Measurements from ENCODE around the gene TANC1. TPM values are rescaled to one million over a fixed set of nuclear protein-coding genes. Genes with fewer than 3 reads are reported as not detected.

Gene TANC1
- total and polyA plus RNA-seq, 5 donors: 22.8 to 75.8 (median 46.5) TPM

GRCh38 chr2:159044804-159045286 is 76.4 kb downstream of the TANC1 start:
- peaks cover 33% of the 10 kb centered on the region for H3K4me1 ChIP-seq (ENCODE audit: control insufficient read depth, insufficient read depth, low read length)

GRCh38 chr2:159045545-159046454 is 77.4 kb downstream of the TANC1 start:
- H3K27me3 ChIP-seq (ENCODE audit: control insufficient read depth, insufficient read depth): no peaks in the 10 kb centered on the region
- intact Hi-C loops (cut with DNase I): loop anchor here in 1 of 4 donors (10.0 kb wide), 1 partner anchor 69 kb away; no protein-coding TSS in a partner anchor
- peaks cover 35% of the 10 kb centered on the region for H3K4me1 ChIP-seq (ENCODE audit: control insufficient read depth, insufficient read depth, low read length)
- no peak overlapping the region for H3K4me3 ChIP-seq (ENCODE audit: low read length)
- ATAC-seq (no peak), DNase-seq (no peak)
- no peaks in the 10 kb centered on the region for H3K9me3 ChIP-seq (ENCODE audit: control insufficient read depth, low read length)
- H3K27ac ChIP-seq (ENCODE audit: low read length): peak overlapping the region; percentile 72
- 47% methylated on average over 11 of the region's 11 CpGs for WGBS

More at GRCh38 chr2:159044804-159045286, 76.4 kb downstream of the TANC1 start:
- Histone ChIP-seq H3K27me3 (ENCODE audit: control insufficient read depth, insufficient read depth) (no peaks in the 10 kb centered on the region), H3K27ac (ENCODE audit: low read length) (peak overlapping the region; percentile 61), H3K4me3 (ENCODE audit: low read length) (no peak overlapping the region), H3K9me3 (ENCODE audit: control insufficient read depth, low read length) (no peaks in the 10 kb centered on the region)
- peak; percentile 51 to 78 (median 76) for DNase-seq
- intact Hi-C loops (cut with DNase I): loop anchor here in 1 of 4 donors (10.0 kb wide), 1 partner anchor 70 kb away; no protein-coding TSS in a partner anchor
- ATAC-seq: peak; percentile 64 to 75
- WGBS: 61% methylated on average over 4 of the region's 4 CpGs

DNA sequence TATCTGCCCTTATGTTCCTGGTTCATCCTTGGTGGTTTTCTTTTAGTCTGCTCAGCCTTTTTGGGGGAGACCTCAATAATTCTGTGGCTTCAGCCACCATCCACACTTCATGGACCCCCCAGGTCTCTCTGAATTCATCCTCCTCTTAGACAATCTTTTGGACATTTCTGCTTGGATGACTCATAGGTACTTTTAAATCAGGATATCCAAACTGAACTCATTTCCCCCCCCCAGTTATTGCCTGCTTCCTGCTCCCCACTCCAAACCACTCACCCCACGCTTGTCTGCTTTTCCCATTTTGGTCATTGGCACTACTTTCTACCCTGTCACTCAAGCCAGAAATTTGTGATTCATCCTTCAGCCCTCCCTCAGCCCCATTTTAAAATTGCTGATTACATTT is 78.5 kb downstream of the TANC1 start:
- WGBS: 9% methylated on average over 1 of the region's 1 CpG
- H3K9me3 ChIP-seq (ENCODE audit: control insufficient read depth, low read length): no peaks in the 10 kb centered on the region
- peak overlapping the region; percentile 72 for H3K27ac ChIP-seq (ENCODE audit: low read length)
- peaks cover 32% of the 10 kb centered on the region for H3K4me1 ChIP-seq (ENCODE audit: control insufficient read depth, insufficient read depth, low read length)
- H3K4me3 ChIP-seq (ENCODE audit: low read length): no peak overlapping the region
- no peaks in the 10 kb centered on the region for H3K27me3 ChIP-seq (ENCODE audit: control insufficient read depth, insufficient read depth)
- intact Hi-C loops (cut with DNase I): loop anchor here in 1 of 4 donors (10.0 kb wide), 1 partner anchor 68 kb away; no protein-coding TSS in a partner anchor
- DNase-seq (no peak), ATAC-seq (peak; percentile 22 to 66)

- Histone ChIP-seq H3K4me3 (ENCODE audit: low read length) (no peak overlapping the region), H3K9me3 (ENCODE audit: control insufficient read depth, low read length) (no peaks in the 10 kb centered on the region), H3K4me1 (ENCODE audit: control insufficient read depth, insufficient read depth, low read length) (peaks cover 24% of the 10 kb centered on the region), H3K27ac (ENCODE audit: low read length) (no peak overlapping the region), H3K27me3 (ENCODE audit: control insufficient read depth, insufficient read depth) (no peaks in the 10 kb centered on the region)
- DNase-seq: no peak
- intact Hi-C loops (cut with DNase I): no loop called here
- 96% methylated on average over 1 of the region's 1 CpG for WGBS
- no peak for ATAC-seq
These were observed 82.0 kb downstream of the TANC1 start for GRCh38 chr2:159050426-159050825.

GRCh38 chr2:159051133-159051532 is 82.7 kb downstream of the TANC1 start:
- H3K9me3 ChIP-seq (ENCODE audit: control insufficient read depth, low read length): no peaks in the 10 kb centered on the region
- intact Hi-C loops (cut with DNase I): no loop called here
- no peak for DNase-seq
- H3K27ac ChIP-seq (ENCODE audit: low read length): no peak overlapping the region
- ATAC-seq: no peak
- H3K4me1 ChIP-seq (ENCODE audit: control insufficient read depth, insufficient read depth, low read length): peaks cover 28% of the 10 kb centered on the region
- H3K27me3 ChIP-seq (ENCODE audit: control insufficient read depth, insufficient read depth): no peaks in the 10 kb centered on the region
- 95% methylated on average over 3 of the region's 3 CpGs for WGBS
- H3K4me3 ChIP-seq (ENCODE audit: low read length): no peak overlapping the region

DNA sequence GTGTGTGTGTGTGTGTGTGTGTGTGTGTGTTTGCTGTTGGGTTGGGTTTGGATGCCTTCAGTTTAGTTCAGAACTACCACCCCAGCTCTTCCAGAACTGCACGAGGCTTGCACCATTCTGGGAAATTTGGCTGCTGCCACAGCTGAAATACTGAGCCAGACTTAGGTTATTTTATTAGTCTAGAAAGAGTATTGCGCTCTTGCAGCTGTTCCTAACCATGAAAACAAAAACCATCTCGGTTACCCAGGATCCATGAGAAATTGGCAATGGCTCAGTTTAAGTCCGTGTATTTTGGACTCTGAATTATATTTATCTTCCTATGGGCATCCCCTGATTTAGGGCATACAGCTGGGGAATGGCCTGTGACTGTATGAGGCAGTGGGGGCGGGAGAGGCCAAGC is 83.2 kb downstream of the TANC1 start:
- DNase-seq (no peak), ATAC-seq (peak in 1 of 2 donors; percentile 22)
- Histone ChIP-seq H3K27ac (ENCODE audit: low read length) (peak overlapping the region; percentile 2), H3K4me1 (ENCODE audit: control insufficient read depth, insufficient read depth, low read length) (peaks cover 25% of the 10 kb centered on the region), H3K4me3 (ENCODE audit: low read length) (no peak overlapping the region), H3K9me3 (ENCODE audit: control insufficient read depth, low read length) (no peaks in the 10 kb centered on the region), H3K27me3 (ENCODE audit: control insufficient read depth, insufficient read depth) (no peaks in the 10 kb centered on the region)
- WGBS: 50% methylated on average over 5 of the region's 5 CpGs
- intact Hi-C loops (cut with DNase I): no loop called here

DNA sequence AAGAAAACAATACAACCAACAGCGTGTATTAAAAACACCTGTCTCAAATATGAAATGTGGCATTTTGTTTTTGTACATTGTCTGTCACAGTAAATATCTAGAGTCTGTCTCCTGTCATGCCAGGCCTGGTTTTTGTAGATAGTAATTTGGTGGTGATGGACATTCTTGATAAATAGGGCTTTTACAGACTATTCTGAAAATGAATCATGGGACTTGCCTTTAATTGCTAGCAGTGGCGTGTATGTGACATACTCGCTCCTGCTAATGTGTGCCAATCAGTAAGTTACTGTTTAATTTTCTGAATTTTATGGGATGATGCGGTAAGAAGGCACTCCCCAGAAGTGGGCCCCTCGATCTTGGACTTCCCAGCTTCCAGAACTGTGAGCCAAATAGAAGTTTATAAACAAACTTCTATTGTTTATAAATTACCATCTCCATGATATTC is 83.7 kb downstream of the TANC1 start:
- peaks cover 21% of the 10 kb centered on the region for H3K4me1 ChIP-seq (ENCODE audit: control insufficient read depth, insufficient read depth, low read length)

GRCh38 chr2:159053161-159054031 is 85.0 kb downstream of the TANC1 start:
- Histone ChIP-seq H3K4me1 (ENCODE audit: control insufficient read depth, insufficient read depth, low read length) (peaks cover 16% of the 10 kb centered on the region), H3K27me3 (ENCODE audit: control insufficient read depth, insufficient read depth) (no peaks in the 10 kb centered on the region), H3K4me3 (ENCODE audit: low read length) (no peak overlapping the region), H3K27ac (ENCODE audit: low read length) (no peak overlapping the region), H3K9me3 (ENCODE audit: control insufficient read depth, low read length) (no peaks in the 10 kb centered on the region)
- DNase-seq: no peak
- intact Hi-C loops (cut with DNase I): no loop called here
- WGBS: 56% methylated on average over 3 of the region's 3 CpGs
- no peak for ATAC-seq

More for the DNA sequence above, 83.7 kb downstream of the TANC1 start:
- 64% methylated on average over 5 of the region's 5 CpGs for WGBS
- Histone ChIP-seq H3K4me3 (ENCODE audit: low read length) (no peak overlapping the region), H3K27ac (ENCODE audit: low read length) (no peak overlapping the region), H3K9me3 (ENCODE audit: control insufficient read depth, low read length) (no peaks in the 10 kb centered on the region), H3K27me3 (ENCODE audit: control insufficient read depth, insufficient read depth) (no peaks in the 10 kb centered on the region)
- no peak for DNase-seq
- intact Hi-C loops (cut with DNase I): no loop called here
- ATAC-seq: no peak

DNA sequence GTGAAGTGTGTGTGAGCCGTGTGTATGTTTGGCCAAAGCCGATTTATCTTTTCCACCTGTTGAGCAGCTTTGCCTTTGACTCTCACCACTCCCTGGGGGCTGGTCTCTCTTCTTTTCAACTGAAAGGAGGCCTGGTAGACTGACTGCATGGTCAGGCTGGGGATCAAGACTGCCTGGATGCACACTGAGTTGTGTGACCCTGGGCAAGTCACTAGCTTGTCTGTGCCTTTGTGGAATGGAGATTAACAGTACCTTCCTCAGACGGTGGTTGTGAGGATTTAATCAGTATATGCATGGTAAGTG is 85.5 kb downstream of the TANC1 start:
- H3K9me3 ChIP-seq (ENCODE audit: control insufficient read depth, low read length): no peaks in the 10 kb centered on the region
- ATAC-seq (no peak), DNase-seq (no peak)
- no peaks in the 10 kb centered on the region for H3K27me3 ChIP-seq (ENCODE audit: control insufficient read depth, insufficient read depth)
- WGBS: 66% methylated on average over 3 of the region's 3 CpGs
- H3K4me3 ChIP-seq (ENCODE audit: low read length): no peak overlapping the region
- intact Hi-C loops (cut with DNase I): no loop called here
- H3K27ac ChIP-seq (ENCODE audit: low read length): no peak overlapping the region
- H3K4me1 ChIP-seq (ENCODE audit: control insufficient read depth, insufficient read depth, low read length): peaks cover 16% of the 10 kb centered on the region

GRCh38 chr2:159054985-159055384 is 86.5 kb downstream of the TANC1 start:
- Histone ChIP-seq H3K27me3 (ENCODE audit: control insufficient read depth, insufficient read depth) (no peaks in the 10 kb centered on the region), H3K9me3 (ENCODE audit: control insufficient read depth, low read length) (no peaks in the 10 kb centered on the region), H3K27ac (ENCODE audit: low read length) (no peak overlapping the region), H3K4me3 (ENCODE audit: low read length) (no peak overlapping the region), H3K4me1 (ENCODE audit: control insufficient read depth, insufficient read depth, low read length) (peaks cover 12% of the 10 kb centered on the region)
- DNase-seq (no peak), ATAC-seq (no peak)
- intact Hi-C loops (cut with DNase I): no loop called here
- WGBS: 77% methylated on average over 4 of the region's 4 CpGs

DNA sequence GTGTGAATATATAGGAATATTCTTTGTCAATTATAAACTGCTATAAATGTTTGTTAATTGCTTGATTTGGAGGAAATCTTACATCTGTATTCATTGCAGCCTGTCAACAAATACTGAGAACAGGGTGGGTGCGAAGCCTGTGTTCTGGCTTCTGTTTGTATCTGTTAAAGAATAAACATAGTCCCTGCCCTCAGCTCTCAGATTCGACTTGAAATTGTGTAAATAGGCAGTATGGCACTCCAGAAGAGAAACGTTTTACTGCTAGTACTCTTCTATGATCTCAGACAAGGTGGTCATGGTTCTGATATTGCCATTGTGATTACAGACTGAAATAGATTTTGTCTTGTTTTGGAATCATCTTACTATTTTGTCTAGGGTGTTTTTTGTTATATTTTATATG is 92.1 kb downstream of the TANC1 start:
- Histone ChIP-seq H3K9me3 (ENCODE audit: control insufficient read depth, low read length) (no peaks in the 10 kb centered on the region), H3K27ac (ENCODE audit: low read length) (no peak overlapping the region), H3K27me3 (ENCODE audit: control insufficient read depth, insufficient read depth) (no peaks in the 10 kb centered on the region), H3K4me3 (ENCODE audit: low read length) (no peak overlapping the region), H3K4me1 (ENCODE audit: control insufficient read depth, insufficient read depth, low read length) (peaks cover 13% of the 10 kb centered on the region)
- no peak for ATAC-seq
- 60% methylated on average over 3 of the region's 3 CpGs for WGBS
- DNase-seq: no peak
- intact Hi-C loops (cut with DNase I): no loop called here
